ENCODE measurements around the gene CREB3. TPM values are rescaled to one million over a fixed set of nuclear protein-coding genes. Genes with fewer than 3 reads are reported as not detected.
A peak's percentile ranks its signal among the peaks of the same experiment; 100 is the strongest.

Gene CREB3
- total RNA-seq, 1 donor from 2014 or later, result 39.0 TPM

DNA sequence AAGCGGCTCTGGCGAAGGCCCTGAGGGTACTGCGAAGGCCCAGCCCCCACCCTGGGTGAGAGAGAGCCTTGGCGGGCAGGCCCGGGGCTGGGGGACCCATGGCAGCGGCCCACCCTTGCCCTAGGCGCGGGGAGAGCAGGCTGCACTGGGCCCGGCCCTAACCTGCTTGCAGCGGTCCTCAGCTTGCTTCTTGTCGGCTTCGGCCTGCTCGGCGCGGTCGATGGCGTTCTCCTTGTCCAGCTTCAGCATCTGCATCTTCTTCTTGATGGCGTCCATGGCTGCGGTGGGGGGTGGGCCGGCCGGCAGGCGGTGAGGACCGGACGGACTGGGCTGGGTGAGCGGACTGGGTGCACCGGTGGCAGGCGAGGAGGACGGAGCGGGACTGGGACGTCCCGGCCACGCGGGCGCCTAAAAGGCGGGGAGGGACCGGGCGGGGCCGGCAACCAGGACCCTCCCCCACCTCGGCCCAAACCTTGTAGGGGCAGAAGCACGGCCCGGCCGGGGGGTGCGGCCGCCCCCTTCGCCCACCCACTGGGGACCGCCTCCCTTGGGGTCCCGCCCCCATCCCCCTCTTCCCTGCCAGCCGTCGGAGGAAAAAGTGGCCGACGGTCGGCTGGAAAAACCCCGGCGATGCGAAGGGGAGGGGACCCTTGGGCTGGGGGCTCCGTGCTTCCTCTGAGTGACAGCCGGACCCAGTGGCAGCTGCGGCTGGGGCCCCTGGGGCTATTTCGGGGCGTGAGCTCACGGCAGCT lies 42.7 kb upstream of the CREB3 start, which contains the start of gene TPM2:
TSS of gene TPM2 (minus strand) at position 384 of the 752 bp plus-strand sequence. CDS start at position 276, 108 bp downstream.
- Mint-ChIP-seq H3K4me1 (ENCODE audit: unreplicated experiment) (peaks cover 54% of the 10 kb centered on the region), H3K36me3 (ENCODE audit: unreplicated experiment) (peaks cover 8% of the 10 kb centered on the region)

DNA sequence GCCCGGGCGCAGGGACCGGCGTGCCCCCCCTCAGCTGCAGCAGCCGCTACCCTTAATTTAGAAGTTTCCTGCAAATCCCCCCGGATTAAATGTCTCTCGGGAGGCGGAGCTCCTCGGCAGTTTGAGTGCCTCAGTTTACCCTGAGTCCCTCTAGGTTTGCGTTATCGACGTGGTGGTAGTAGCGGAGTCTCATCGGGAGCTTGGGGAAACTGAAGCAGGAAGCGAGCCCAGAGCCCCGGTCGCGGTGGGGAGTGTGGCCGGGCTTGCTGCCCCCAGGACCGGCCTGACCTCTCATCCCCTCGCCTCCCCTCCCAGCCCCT lies 42.2 kb upstream of the CREB3 start:
- DNase-seq (ENCODE audit: extremely low spot score, unreplicated experiment), result no peak
- H3K27me3 Mint-ChIP-seq (ENCODE audit: unreplicated experiment), result no peaks in the 10 kb centered on the region

More for the DNA sequence above, 42.7 kb upstream of the CREB3 start, which contains the start of gene TPM2:
- Mint-ChIP-seq H3K27me3 (ENCODE audit: unreplicated experiment) (no peaks in the 10 kb centered on the region), H3K4me3 (ENCODE audit: unreplicated experiment) (peak within 1 kb of the TSS; percentile 86), H3K9me3 (ENCODE audit: unreplicated experiment) (no peaks in the 10 kb centered on the region), H3K27ac (ENCODE audit: unreplicated experiment) (peak within 1 kb of the TSS; percentile 96)
- TF ChIP-seq CTCF (IDR thresholded peaks at IDR 0.05), result no peak
- peak; percentile 89 for DNase-seq (ENCODE audit: extremely low spot score, unreplicated experiment)

DNA sequence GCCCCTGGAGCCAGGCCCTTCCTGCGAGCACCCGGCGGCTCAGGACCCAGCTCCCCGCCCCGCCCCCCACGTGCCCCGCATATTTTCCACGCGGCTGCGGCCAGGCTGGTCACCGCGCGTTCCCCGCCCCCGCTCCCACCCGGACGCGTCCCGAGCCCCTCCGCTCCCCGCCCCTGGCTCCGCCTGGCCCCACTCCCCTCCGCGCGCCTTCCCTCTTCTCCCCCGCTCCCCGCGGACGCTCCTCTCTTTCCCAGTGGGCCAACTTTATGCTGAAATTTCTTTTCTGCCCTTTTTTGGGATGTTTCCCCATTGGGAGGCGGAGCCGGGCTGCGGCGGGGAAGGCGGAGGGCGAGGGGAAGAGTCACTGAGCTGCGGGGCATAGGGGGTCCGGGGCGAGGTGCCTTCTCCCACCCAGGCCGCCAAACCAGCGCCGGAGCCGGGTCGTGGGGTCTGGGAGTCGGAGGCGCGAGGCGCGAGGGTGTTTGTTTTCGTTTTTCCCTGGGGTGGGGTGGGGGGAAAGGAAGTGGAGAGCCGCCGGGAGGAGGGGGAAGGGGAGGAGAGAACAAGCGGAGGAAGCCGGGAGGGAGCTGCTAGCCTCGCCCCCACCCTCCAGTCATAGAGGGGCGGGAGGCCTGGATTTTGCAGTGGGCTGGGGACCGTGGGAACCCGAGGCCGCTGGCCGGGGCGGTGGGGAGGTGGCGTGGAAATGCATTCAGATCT lies 41.7 kb upstream of the CREB3 start:
- Mint-ChIP-seq H3K36me3 (ENCODE audit: unreplicated experiment) (peaks cover 4% of the 10 kb centered on the region), H3K27me3 (ENCODE audit: unreplicated experiment) (no peaks in the 10 kb centered on the region), H3K27ac (ENCODE audit: unreplicated experiment) (peak overlapping the region; percentile 93), H3K4me3 (ENCODE audit: unreplicated experiment) (peak overlapping the region; percentile 82), H3K4me1 (ENCODE audit: unreplicated experiment) (peaks cover 46% of the 10 kb centered on the region), H3K9me3 (ENCODE audit: unreplicated experiment) (no peaks in the 10 kb centered on the region)
- DNase-seq (ENCODE audit: extremely low spot score, unreplicated experiment), result no peak
- no peak for TF ChIP-seq CTCF (IDR thresholded peaks at IDR 0.05)

More for the DNA sequence above, 42.2 kb upstream of the CREB3 start:
- TF ChIP-seq CTCF (IDR thresholded peaks at IDR 0.05), result no peak
- Mint-ChIP-seq H3K9me3 (ENCODE audit: unreplicated experiment) (no peaks in the 10 kb centered on the region), H3K4me1 (ENCODE audit: unreplicated experiment) (peaks cover 52% of the 10 kb centered on the region), H3K36me3 (ENCODE audit: unreplicated experiment) (peaks cover 7% of the 10 kb centered on the region), H3K27ac (ENCODE audit: unreplicated experiment) (peak overlapping the region; percentile 84), H3K4me3 (ENCODE audit: unreplicated experiment) (peak overlapping the region; percentile 76)

GRCh38 chr9:35691334-35691650 lies 41.2 kb upstream of the CREB3 start:
- Mint-ChIP-seq H3K9me3 (ENCODE audit: unreplicated experiment) (no peaks in the 10 kb centered on the region), H3K4me3 (ENCODE audit: unreplicated experiment) (peak overlapping the region; percentile 82), H3K36me3 (ENCODE audit: unreplicated experiment) (peaks cover 1% of the 10 kb centered on the region), H3K4me1 (ENCODE audit: unreplicated experiment) (peaks cover 41% of the 10 kb centered on the region), H3K27me3 (ENCODE audit: unreplicated experiment) (no peaks in the 10 kb centered on the region), H3K27ac (ENCODE audit: unreplicated experiment) (peak overlapping the region; percentile 93)
- no peak for TF ChIP-seq CTCF (IDR thresholded peaks at IDR 0.05)
- no peak for DNase-seq (ENCODE audit: extremely low spot score, unreplicated experiment)

DNA sequence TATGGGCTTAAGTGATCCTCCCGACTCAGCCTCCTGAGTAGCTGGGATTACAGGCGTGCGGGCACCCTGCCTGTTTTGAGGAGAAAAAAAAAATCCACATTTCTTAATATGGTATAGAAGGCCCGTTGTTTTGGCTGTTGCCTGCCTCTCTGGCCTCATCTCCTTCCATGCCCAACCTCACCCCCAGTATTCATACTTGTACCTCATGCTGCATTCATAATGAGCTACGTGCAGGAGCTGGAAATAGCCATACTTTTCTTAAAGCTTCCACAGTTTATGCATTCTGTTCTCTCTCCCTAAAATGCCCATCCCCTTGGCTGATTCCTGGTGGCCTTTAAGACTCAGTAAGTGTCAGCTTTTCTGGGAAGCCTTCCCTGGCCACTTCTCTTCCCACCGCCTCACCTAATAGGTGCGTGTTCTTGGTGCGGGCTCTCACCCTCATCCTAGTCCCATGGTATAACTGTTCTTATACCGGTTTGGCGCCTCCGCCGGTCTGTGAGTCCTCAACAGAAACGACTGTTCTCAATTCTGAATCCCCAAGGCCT lies 40.6 kb upstream of the CREB3 start:
- no peaks in the 10 kb centered on the region for H3K27me3 Mint-ChIP-seq (ENCODE audit: unreplicated experiment)
- H3K27ac Mint-ChIP-seq (ENCODE audit: unreplicated experiment), result peak overlapping the region; percentile 93
- H3K36me3 Mint-ChIP-seq (ENCODE audit: unreplicated experiment), result peaks cover 4% of the 10 kb centered on the region
- H3K4me3 Mint-ChIP-seq (ENCODE audit: unreplicated experiment), result peak overlapping the region; percentile 82
- peaks cover 38% of the 10 kb centered on the region for H3K4me1 Mint-ChIP-seq (ENCODE audit: unreplicated experiment)
- DNase-seq (ENCODE audit: extremely low spot score, unreplicated experiment), result no peak
- no peak for TF ChIP-seq CTCF (IDR thresholded peaks at IDR 0.05)
- H3K9me3 Mint-ChIP-seq (ENCODE audit: unreplicated experiment), result no peaks in the 10 kb centered on the region
